Loucy (cell line): ENCODE results near the gene NHLRC2.

Source experiments
- H2AFZ ChIP-seq: fragments of 200-600 bp; sonication (generic); 2 replicates; pipeline ENCODE4 v1.6.0; 2016; ENCODE audit warnings: antibody characterized with exemption, mild to moderate bottlenecking, low read length, moderate library complexity
- H3F3A ChIP-seq: fragments of 200-600 bp; 2 replicates; pipeline ENCODE4 v1.6.0; 2016; ENCODE audit warnings: antibody characterized with exemption, low read depth, mild to moderate bottlenecking
- H3K27me3 ChIP-seq: fragments of 200-600 bp; sonication (generic); 2 replicates; pipeline ENCODE4 v1.6.1; 2014; ENCODE audit warnings: low read length, mild to moderate bottlenecking; ENCODE audit not compliant: insufficient read depth, poor library complexity, severe bottlenecking
- H3K36me3 ChIP-seq: fragments of 200-600 bp; sonication (generic); 2 replicates; pipeline ENCODE4 v1.6.1; 2016; ENCODE audit warnings: low read length; ENCODE audit not compliant: insufficient read depth
- H3K4me1 ChIP-seq: fragments of 200-600 bp; sonication (generic); 2 replicates; pipeline ENCODE4 v1.5.1; 2014; ENCODE audit warnings: low read length, mild to moderate bottlenecking; ENCODE audit not compliant: insufficient read depth, poor library complexity, severe bottlenecking
- H3K4me2 ChIP-seq: fragments of 200-600 bp; sonication (generic); 2 replicates; pipeline ENCODE4 v1.6.0; 2014; ENCODE audit warnings: antibody characterized with exemption, low read length, low read depth, mild to moderate bottlenecking; ENCODE audit not compliant: poor library complexity, severe bottlenecking
- H3K4me3 ChIP-seq: fragments of 200-600 bp; sonication (generic); 2 replicates; pipeline ENCODE4 v1.5.1; 2014; ENCODE audit warnings: low read length, mild to moderate bottlenecking, mixed read lengths; ENCODE audit not compliant: poor library complexity, severe bottlenecking
- H3K79me2 ChIP-seq: fragments of 200-600 bp; sonication (generic); 2 replicates; pipeline ENCODE4 v1.6.1; 2014; ENCODE audit warnings: low read length; ENCODE audit not compliant: insufficient read depth
- H3K9ac ChIP-seq: fragments of 200-600 bp; sonication (generic); 2 replicates; pipeline ENCODE4 v1.6.0; 2014; ENCODE audit warnings: mild to moderate bottlenecking, low read depth, low read length, moderate library complexity; ENCODE audit not compliant: poor library complexity, severe bottlenecking
- H3K9me2 ChIP-seq: fragments of 200-600 bp; sonication (generic); replicated peaks from 2 replicates; pipeline ENCODE4 v1.6.1; 2016; ENCODE audit warnings: low read depth, low read length, mixed read lengths
- H3K9me3 ChIP-seq: fragments of 200-600 bp; sonication (generic); 2 replicates; pipeline ENCODE4 v1.6.1; 2014; ENCODE audit warnings: mild to moderate bottlenecking, antibody characterized with exemption, low read length, low read depth; ENCODE audit not compliant: insufficient read depth
- H4K20me1 ChIP-seq: fragments of 200-600 bp; sonication (generic); 2 replicates; pipeline ENCODE4 v1.6.0; 2014; ENCODE audit warnings: antibody characterized with exemption, low read length, mild to moderate bottlenecking; ENCODE audit not compliant: insufficient read depth, poor library complexity, severe bottlenecking
- CTCF ChIP-seq: fragments of 200-600 bp; sonication (generic); conservative IDR thresholded peaks from 2 replicates; pipeline ENCODE4 v1.5.1; 2014; ENCODE audit warnings: mild to moderate bottlenecking, antibody characterized with exemption, low read length
- EZH2phosphoT487 ChIP-seq: fragments of 200-600 bp; IDR thresholded peaks from 2 replicates; pipeline ENCODE4 v1.6.1; 2018; ENCODE audit warnings: antibody characterized with exemption, mild to moderate bottlenecking, moderate library complexity, borderline replicate concordance

Gene NHLRC2

GRCh38 chr10:113911839-113912238, 57.4 kb downstream of the NHLRC2 start:
- no peaks in the 10 kb centered on the region for H3K79me2 ChIP-seq
- peaks cover 10% of the 10 kb centered on the region for H3K4me1 ChIP-seq
- no peaks in the 10 kb centered on the region for H4K20me1 ChIP-seq
- H3K36me3 ChIP-seq: peaks cover 29% of the 10 kb centered on the region
- TF ChIP-seq EZH2phosphoT487 (no peak; the same call in 1 of the 2 replicates), CTCF (no peak)
- H3K4me2 ChIP-seq: no peak overlapping the region
- no peak overlapping the region for H3K4me3 ChIP-seq
- no peak overlapping the region for H2AFZ ChIP-seq
- H3K27me3 ChIP-seq: no peaks in the 10 kb centered on the region
- H3K9me2 ChIP-seq: no peaks in the 10 kb centered on the region
- H3K9ac ChIP-seq: no peak overlapping the region
- H3F3A ChIP-seq: no peaks in the 10 kb centered on the region
- H3K9me3 ChIP-seq: no peaks in the 10 kb centered on the region

GRCh38 chr10:113912582-113912981, 58.1 kb downstream of the NHLRC2 start:
- Histone ChIP-seq H4K20me1 (no peaks in the 10 kb centered on the region), H2AFZ (no peak overlapping the region), H3F3A (0 out of 2 replicates have a peak, but pooled peaks cover 2% of the 10 kb centered on the region), H3K27me3 (no peaks in the 10 kb centered on the region), H3K36me3 (peaks cover 21% of the 10 kb centered on the region; the same call in 1 of the 2 replicates), H3K4me2 (no peak overlapping the region), H3K4me3 (no peak overlapping the region), H3K9me3 (no peaks in the 10 kb centered on the region), H3K4me1 (peaks cover 10% of the 10 kb centered on the region), H3K9me2 (no peaks in the 10 kb centered on the region), H3K79me2 (no peaks in the 10 kb centered on the region), H3K9ac (no peak overlapping the region)
- TF ChIP-seq CTCF (no peak), EZH2phosphoT487 (no peak)

- no peak overlapping the region for H3K4me2 ChIP-seq
- peaks cover 10% of the 10 kb centered on the region for H3K4me1 ChIP-seq
- H3K79me2 ChIP-seq: no peaks in the 10 kb centered on the region
- H3K9me2 ChIP-seq: no peaks in the 10 kb centered on the region
- H3K9ac ChIP-seq: no peak overlapping the region
- H4K20me1 ChIP-seq: no peaks in the 10 kb centered on the region
- H3K36me3 ChIP-seq: 0 out of 2 replicates have a peak, but pooled peaks cover 4% of the 10 kb centered on the region
- H3F3A ChIP-seq: 0 out of 2 replicates have a peak, but pooled peaks cover 2% of the 10 kb centered on the region
- no peaks in the 10 kb centered on the region for H3K27me3 ChIP-seq
- TF ChIP-seq CTCF (no peak), EZH2phosphoT487 (no peak)
- no peaks in the 10 kb centered on the region for H3K9me3 ChIP-seq
- no peak overlapping the region for H3K4me3 ChIP-seq
- no peak overlapping the region for H2AFZ ChIP-seq
Measured at GRCh38 chr10:113914956-113915355, 60.5 kb downstream of the NHLRC2 start.
